Measurements from ENCODE around the gene PATL1.
"Not testable (repeated sequence)": the region's sequence is repeated elsewhere in the genome, so short reads cannot be mapped to it uniquely, and the experiment has no call there.

The PATL1 gene

GRCh38 chr11:59668950-59669610 lies at the start of gene PATL1:
TSS of gene PATL1 (minus strand) at chr11:59669037. CDS start at chr11:59668895, 142 bp downstream.
- DNase-seq (ENCODE audit: low spot score): peak; percentile 98

- no peak for DNase-seq (ENCODE audit: low spot score)
These were observed 47.2 kb upstream of the PATL1 start for GRCh38 chr11:59716051-59716450.

GRCh38 chr11:59713745-59714144 lies 44.9 kb upstream of the PATL1 start, which contains the start of gene OR10V1:
TSS of gene OR10V1 (minus strand) at chr11:59713845. CDS start at chr11:59713845, 0 bp downstream.
- no peak for DNase-seq (ENCODE audit: low spot score)

GRCh38 chr11:59710136-59710847 lies 41.5 kb upstream of the PATL1 start:
- DNase-seq (ENCODE audit: low spot score): no peak

GRCh38 chr11:59708537-59708936 lies 39.7 kb upstream of the PATL1 start:
- no peak for DNase-seq (ENCODE audit: low spot score)

GRCh38 chr11:59707371-59707770 lies 38.5 kb upstream of the PATL1 start:
- DNase-seq (ENCODE audit: low spot score): no peak

- peak; percentile 72 for DNase-seq (ENCODE audit: low spot score)
These were observed 37.9 kb upstream of the PATL1 start for GRCh38 chr11:59706518-59707285.

GRCh38 chr11:59705294-59705693 lies 36.5 kb upstream of the PATL1 start:
- DNase-seq (ENCODE audit: low spot score): no peak

- DNase-seq (ENCODE audit: low spot score): not testable (repeated sequence)
These were observed 34.7 kb upstream of the PATL1 start for GRCh38 chr11:59703515-59703914.

- DNase-seq (ENCODE audit: low spot score): not testable (repeated sequence)
These were observed 31.3 kb upstream of the PATL1 start for GRCh38 chr11:59700157-59700556.

GRCh38 chr11:59698506-59698905 lies 29.7 kb upstream of the PATL1 start:
- DNase-seq (ENCODE audit: low spot score): no peak

- no peak for DNase-seq (ENCODE audit: low spot score)
These were observed 24.1 kb upstream of the PATL1 start for GRCh38 chr11:59692915-59693314.

GRCh38 chr11:59691156-59691555 lies 22.3 kb upstream of the PATL1 start:
- no peak for DNase-seq (ENCODE audit: low spot score)

- DNase-seq (ENCODE audit: low spot score): no peak
These were observed 20.2 kb upstream of the PATL1 start for GRCh38 chr11:59689015-59689414.

GRCh38 chr11:59681260-59681725 lies 12.5 kb upstream of the PATL1 start:
- DNase-seq (ENCODE audit: low spot score): not testable (repeated sequence)

GRCh38 chr11:59680287-59681154 lies 11.7 kb upstream of the PATL1 start:
- DNase-seq (ENCODE audit: low spot score): peak; percentile 72

GRCh38 chr11:59679347-59679746 lies 10.5 kb upstream of the PATL1 start:
- DNase-seq (ENCODE audit: low spot score): no peak

GRCh38 chr11:59678813-59679165 lies 10.0 kb upstream of the PATL1 start:
- DNase-seq (ENCODE audit: low spot score): no peak

GRCh38 chr11:59678118-59678812 lies 9.4 kb upstream of the PATL1 start:
- DNase-seq (ENCODE audit: low spot score): no peak

- DNase-seq (ENCODE audit: low spot score): no peak
These were observed 7.4 kb upstream of the PATL1 start for GRCh38 chr11:59676205-59676604.

- DNase-seq (ENCODE audit: low spot score): no peak
These were observed 5.5 kb upstream of the PATL1 start for GRCh38 chr11:59674291-59674690.
